ENCODE measurements around the gene C18orf63. TPM values are rescaled to one million over a fixed set of nuclear protein-coding genes. Genes with fewer than 3 reads are reported as not detected.

The C18orf63 gene
- total and polyA plus RNA-seq, 4 donors, result not detected

DNA sequence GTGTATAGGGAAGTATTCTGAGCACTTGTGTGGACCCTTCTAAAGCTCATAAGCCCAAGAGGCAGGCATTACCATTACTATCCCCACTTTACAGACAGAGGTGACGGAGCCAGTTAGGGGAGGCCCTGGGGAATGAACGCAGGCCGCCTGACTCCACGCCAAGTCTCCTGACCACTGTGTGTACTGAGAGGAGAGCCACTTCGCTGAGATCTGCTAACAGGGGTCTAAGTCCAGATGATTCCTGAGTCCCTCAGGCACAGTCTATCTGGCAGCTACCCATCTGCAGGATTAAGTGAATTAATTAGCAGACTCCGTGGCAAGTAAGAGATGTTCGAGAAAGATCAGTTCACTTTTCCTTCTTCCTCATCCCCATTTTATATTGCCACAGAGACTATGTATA lies 37.6 kb upstream of the C18orf63 start:
- 42% methylated on average over 7 of the region's 7 CpGs for WGBS
- DNase-seq (ENCODE audit: low spot score), result peak; percentile 60
- Histone ChIP-seq H3K9me3 (ENCODE audit: control insufficient read depth in 4 of 4, low read length in 3 of 4) (no peaks in the 10 kb centered on the region), H3K9ac (ENCODE audit: low read depth in 1 of 2, low read length in 2 of 2) (peak overlapping the region in 1 of 2 donors; percentile 36), H3K4me1 (ENCODE audit: control insufficient read depth in 4 of 4, insufficient read depth in 4 of 4, low read length in 3 of 4) (peaks cover 22 to 93% (median 91%) of the 10 kb centered on the region in 4 donors), H3K27me3 (ENCODE audit: control insufficient read depth in 4 of 4, insufficient read depth in 4 of 4, low read length in 3 of 4) (no peaks in the 10 kb centered on the region), H3K36me3 (ENCODE audit: control insufficient read depth in 4 of 4, insufficient read depth in 3 of 4, low read depth in 1 of 4, low read length in 3 of 4) (peaks cover 0 to 14% (median 8%) of the 10 kb centered on the region in 4 donors), H3K27ac (ENCODE audit: low read depth in 1 of 2, low read length in 2 of 2) (peak overlapping the region; percentile 17 to 49), H3K4me3 (ENCODE audit: low read depth in 1 of 3, low read length in 3 of 3) (no peak overlapping the region)
- TF ChIP-seq NR2F2 (IDR thresholded peaks at IDR 0.05) (no peak), RAD21 (IDR thresholded peaks at IDR 0.05) (peak; percentile 13 to 19), TAF1 (conservative IDR thresholded peaks at IDR 0.05) (no peak), FOXA2 (IDR thresholded peaks at IDR 0.05) (peak; percentile 63), FOXA1 (IDR thresholded peaks at IDR 0.05) (peak; percentile 43), YY1 (IDR thresholded peaks at IDR 0.05) (no peak), SP1 (IDR thresholded peaks at IDR 0.05) (peak; percentile 67), EGR1 (IDR thresholded peaks at IDR 0.05; ENCODE audit: low read depth in 2 of 2) (no peak), HNF4G (IDR thresholded peaks at IDR 0.05) (peak; percentile 78), RXRA (IDR thresholded peaks at IDR 0.05) (peak; percentile 37 to 73), HNF4A (conservative IDR thresholded peaks at IDR 0.05) (peak; percentile 88 to 91), GABPA (IDR thresholded peaks at IDR 0.05 in 1 of 2, conservative IDR thresholded peaks at IDR 0.05 in 1 of 2) (no peak), JUND (IDR thresholded peaks at IDR 0.05) (no peak)
- TF ChIP-seq, protein P1, sequence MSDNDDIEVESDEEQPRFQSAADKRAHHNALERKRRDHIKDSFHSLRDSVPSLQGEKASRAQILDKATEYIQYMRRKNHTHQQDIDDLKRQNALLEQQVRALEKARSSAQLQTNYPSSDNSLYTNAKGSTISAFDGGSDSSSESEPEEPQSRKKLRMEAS (IDR thresholded peaks at IDR 0.05), result peak; percentile 45
- TF ChIP-seq, protein P2, sequence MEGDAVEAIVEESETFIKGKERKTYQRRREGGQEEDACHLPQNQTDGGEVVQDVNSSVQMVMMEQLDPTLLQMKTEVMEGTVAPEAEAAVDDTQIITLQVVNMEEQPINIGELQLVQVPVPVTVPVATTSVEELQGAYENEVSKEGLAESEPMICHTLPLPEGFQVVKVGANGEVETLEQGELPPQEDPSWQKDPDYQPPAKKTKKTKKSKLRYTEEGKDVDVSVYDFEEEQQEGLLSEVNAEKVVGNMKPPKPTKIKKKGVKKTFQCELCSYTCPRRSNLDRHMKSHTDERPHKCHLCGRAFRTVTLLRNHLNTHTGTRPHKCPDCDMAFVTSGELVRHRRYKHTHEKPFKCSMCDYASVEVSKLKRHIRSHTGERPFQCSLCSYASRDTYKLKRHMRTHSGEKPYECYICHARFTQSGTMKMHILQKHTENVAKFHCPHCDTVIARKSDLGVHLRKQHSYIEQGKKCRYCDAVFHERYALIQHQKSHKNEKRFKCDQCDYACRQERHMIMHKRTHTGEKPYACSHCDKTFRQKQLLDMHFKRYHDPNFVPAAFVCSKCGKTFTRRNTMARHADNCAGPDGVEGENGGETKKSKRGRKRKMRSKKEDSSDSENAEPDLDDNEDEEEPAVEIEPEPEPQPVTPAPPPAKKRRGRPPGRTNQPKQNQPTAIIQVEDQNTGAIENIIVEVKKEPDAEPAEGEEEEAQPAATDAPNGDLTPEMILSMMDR (IDR thresholded peaks at IDR 0.05; ENCODE audit: low read depth, low read length, missing input control), result no peak
- TF ChIP-seq, protein P3, sequence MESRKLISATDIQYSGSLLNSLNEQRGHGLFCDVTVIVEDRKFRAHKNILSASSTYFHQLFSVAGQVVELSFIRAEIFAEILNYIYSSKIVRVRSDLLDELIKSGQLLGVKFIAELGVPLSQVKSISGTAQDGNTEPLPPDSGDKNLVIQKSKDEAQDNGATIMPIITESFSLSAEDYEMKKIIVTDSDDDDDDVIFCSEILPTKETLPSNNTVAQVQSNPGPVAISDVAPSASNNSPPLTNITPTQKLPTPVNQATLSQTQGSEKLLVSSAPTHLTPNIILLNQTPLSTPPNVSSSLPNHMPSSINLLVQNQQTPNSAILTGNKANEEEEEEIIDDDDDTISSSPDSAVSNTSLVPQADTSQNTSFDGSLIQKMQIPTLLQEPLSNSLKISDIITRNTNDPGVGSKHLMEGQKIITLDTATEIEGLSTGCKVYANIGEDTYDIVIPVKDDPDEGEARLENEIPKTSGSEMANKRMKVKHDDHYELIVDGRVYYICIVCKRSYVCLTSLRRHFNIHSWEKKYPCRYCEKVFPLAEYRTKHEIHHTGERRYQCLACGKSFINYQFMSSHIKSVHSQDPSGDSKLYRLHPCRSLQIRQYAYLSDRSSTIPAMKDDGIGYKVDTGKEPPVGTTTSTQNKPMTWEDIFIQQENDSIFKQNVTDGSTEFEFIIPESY (IDR thresholded peaks at IDR 0.05), result no peak
- TF ChIP-seq, protein P4, sequence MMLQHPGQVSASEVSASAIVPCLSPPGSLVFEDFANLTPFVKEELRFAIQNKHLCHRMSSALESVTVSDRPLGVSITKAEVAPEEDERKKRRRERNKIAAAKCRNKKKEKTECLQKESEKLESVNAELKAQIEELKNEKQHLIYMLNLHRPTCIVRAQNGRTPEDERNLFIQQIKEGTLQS (IDR thresholded peaks at IDR 0.05), result no peak
- TF ChIP-seq, protein P5, sequence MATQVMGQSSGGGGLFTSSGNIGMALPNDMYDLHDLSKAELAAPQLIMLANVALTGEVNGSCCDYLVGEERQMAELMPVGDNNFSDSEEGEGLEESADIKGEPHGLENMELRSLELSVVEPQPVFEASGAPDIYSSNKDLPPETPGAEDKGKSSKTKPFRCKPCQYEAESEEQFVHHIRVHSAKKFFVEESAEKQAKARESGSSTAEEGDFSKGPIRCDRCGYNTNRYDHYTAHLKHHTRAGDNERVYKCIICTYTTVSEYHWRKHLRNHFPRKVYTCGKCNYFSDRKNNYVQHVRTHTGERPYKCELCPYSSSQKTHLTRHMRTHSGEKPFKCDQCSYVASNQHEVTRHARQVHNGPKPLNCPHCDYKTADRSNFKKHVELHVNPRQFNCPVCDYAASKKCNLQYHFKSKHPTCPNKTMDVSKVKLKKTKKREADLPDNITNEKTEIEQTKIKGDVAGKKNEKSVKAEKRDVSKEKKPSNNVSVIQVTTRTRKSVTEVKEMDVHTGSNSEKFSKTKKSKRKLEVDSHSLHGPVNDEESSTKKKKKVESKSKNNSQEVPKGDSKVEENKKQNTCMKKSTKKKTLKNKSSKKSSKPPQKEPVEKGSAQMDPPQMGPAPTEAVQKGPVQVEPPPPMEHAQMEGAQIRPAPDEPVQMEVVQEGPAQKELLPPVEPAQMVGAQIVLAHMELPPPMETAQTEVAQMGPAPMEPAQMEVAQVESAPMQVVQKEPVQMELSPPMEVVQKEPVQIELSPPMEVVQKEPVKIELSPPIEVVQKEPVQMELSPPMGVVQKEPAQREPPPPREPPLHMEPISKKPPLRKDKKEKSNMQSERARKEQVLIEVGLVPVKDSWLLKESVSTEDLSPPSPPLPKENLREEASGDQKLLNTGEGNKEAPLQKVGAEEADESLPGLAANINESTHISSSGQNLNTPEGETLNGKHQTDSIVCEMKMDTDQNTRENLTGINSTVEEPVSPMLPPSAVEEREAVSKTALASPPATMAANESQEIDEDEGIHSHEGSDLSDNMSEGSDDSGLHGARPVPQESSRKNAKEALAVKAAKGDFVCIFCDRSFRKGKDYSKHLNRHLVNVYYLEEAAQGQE (IDR thresholded peaks at IDR 0.05), result no peak

All from liver (tissue), 9 donors.